IgD-negative memory B cell (primary cell): Measurements from ENCODE around the gene CPNE5. TPM values are rescaled to one million over a fixed set of nuclear protein-coding genes. Genes with fewer than 3 reads are reported as not detected.

Experiments
- H3K27ac Mint-ChIP-seq, 3 donors: one replicate each; pipeline ENCODE4 v1.8.0; 2020 to 2022; ENCODE audit warnings: mild to moderate bottlenecking in 3 of 3, mixed read lengths in 3 of 3, moderate library complexity in 1 of 3
- H3K27me3 Mint-ChIP-seq: one replicate; pipeline ENCODE4 v1.8.0; 2021; ENCODE audit warnings: mixed read lengths
- H3K36me3 Mint-ChIP-seq: one replicate; pipeline ENCODE4 v1.8.0; 2020; ENCODE audit warnings: mild to moderate bottlenecking, mixed read lengths
- H3K4me1 Mint-ChIP-seq, 3 donors: one replicate each; pipeline ENCODE4 v1.8.0; 2020 to 2022; ENCODE audit warnings: mixed read lengths in 3 of 3, mild to moderate bottlenecking in 1 of 3
- H3K4me3 Mint-ChIP-seq, 4 donors: one replicate each; pipeline ENCODE4 v1.8.0; 2020 to 2022; ENCODE audit warnings: mild to moderate bottlenecking in 4 of 4, mixed read lengths in 4 of 4, moderate library complexity in 3 of 4
- H3K9me3 Mint-ChIP-seq, 3 donors: one replicate each; pipeline ENCODE4 v1.8.0; 2020 to 2021; ENCODE audit warnings: mixed read lengths in 3 of 3, mild to moderate bottlenecking in 1 of 3
- polyA plus RNA-seq: library from polyadenylated mRNA; unstranded; fragments of 300-500 nt; fragmentation: Illumina TruSeq; gene quantifications from one replicate; pipeline ENCODE4 v1.2.3, GENCODE V29; 2021

CPNE5 gene
- polyA plus RNA-seq, 1 donor from 2014 or later: 280 TPM

DNA sequence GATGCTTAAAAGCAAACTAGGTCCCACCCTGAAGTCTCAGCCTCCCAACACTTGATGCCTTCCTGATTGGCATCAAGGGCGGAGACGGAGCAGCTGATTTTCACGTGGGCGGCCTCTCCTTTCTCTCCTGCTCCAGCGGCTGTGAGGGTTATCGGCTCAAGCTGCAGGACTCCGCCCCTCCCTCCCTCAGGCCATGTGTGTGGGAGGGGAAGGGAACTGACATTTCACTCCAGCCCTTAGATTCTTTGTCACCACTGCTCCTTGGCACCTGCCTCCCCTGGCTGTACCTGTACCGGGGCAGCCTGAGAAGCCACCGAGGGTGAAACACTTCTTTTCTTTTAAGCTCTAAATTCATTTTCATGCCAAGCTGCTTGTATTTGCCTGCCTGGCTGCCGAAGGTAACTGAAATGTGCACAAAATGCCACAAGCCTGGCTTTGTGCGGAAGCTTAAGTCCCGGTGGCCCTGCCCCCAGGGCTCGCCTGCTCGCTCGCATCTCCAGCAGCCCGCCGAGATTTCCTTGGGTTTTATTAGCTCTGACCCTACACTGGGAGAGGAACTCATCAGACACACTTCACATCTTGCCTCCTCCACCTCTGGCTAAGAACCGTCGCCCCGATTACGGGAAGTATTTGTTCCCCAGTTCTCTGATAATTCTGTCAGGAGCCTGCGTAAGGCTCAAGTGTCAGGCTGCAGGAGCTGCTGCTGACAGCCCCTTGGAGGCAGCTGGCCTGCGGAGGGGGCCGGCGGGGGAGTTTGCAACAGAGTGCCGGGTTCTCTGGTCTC is 9.6 kb upstream of the CPNE5 start:
- peaks cover 7% of the 10 kb centered on the region for H3K36me3 Mint-ChIP-seq
- peaks cover 0 to 13% (median 9%) of the 10 kb centered on the region in 3 donors for H3K9me3 Mint-ChIP-seq
- H3K27ac Mint-ChIP-seq: no peak overlapping the region
- peaks cover 8% of the 10 kb centered on the region for H3K27me3 Mint-ChIP-seq
- no peak overlapping the region for H3K4me3 Mint-ChIP-seq
- H3K4me1 Mint-ChIP-seq: no peaks in the 10 kb centered on the region

DNA sequence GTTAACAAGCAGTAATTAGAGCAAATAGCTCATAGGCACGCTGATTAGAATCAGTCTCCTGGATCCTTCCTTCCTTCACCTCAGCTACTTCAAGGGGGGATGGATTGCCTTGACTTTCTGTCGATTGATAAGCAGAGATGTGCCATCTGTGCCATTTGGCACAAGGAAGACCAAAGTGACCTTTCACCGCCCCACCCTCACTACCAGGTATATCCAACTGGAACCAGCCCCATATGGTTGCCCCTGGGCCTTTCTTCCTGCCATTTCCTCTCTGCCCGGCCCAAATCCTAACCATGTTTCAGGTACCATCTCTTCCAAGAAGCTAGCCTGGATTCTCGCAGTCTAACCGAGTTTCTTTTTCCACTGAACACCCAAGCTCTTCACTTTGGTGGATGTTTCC is 8.7 kb upstream of the CPNE5 start:
- H3K9me3 Mint-ChIP-seq: peaks cover 0 to 13% (median 9%) of the 10 kb centered on the region in 3 donors
- peaks cover 4% of the 10 kb centered on the region for H3K36me3 Mint-ChIP-seq
- no peak overlapping the region for H3K27ac Mint-ChIP-seq
- peaks cover 8% of the 10 kb centered on the region for H3K27me3 Mint-ChIP-seq
- no peak overlapping the region for H3K4me3 Mint-ChIP-seq
- H3K4me1 Mint-ChIP-seq: no peaks in the 10 kb centered on the region

DNA sequence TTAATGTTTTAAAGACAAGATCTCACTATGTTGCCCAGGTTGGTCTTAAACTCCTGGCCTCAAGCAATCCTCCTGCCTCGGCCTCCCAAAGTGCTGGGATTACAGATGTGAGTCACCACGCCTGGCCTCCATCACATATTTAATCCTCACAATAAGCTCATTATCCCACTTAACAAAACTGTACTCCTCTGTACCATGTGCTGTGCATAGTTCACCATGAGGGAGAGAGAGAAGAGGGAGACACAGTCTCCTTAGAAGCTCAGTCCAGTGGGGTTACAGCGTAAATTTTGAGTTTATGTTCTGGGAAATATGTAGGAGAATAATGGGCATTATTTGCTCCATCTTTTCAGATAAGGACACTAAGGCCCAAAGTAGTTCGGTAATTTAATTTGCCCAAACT is 7.9 kb upstream of the CPNE5 start:
- no peak overlapping the region for H3K4me3 Mint-ChIP-seq
- H3K27me3 Mint-ChIP-seq: peaks cover 8% of the 10 kb centered on the region
- peaks cover 0 to 13% (median 9%) of the 10 kb centered on the region in 3 donors for H3K9me3 Mint-ChIP-seq
- no peak overlapping the region for H3K27ac Mint-ChIP-seq
- H3K36me3 Mint-ChIP-seq: peaks cover 4% of the 10 kb centered on the region
- no peaks in the 10 kb centered on the region for H3K4me1 Mint-ChIP-seq

DNA sequence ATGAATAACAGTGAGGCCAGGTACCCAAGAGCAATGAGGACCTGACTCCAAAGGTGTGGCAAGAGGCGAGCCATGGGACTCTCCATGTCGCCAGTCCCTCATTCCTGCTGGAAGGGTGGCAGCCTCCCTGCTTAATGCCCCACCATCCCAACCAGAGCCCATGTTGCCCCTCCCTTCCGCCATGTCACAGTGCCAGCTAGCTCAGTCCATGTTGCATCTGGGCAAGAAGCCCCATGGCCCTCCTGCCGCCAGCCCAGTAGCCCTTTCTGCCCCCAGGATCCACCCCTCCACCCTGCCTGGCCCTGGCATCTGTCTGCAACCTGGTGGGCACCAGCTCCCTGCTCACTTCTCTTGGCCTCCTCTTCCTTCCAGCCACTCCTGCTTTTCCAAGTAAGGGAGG is 6.0 kb upstream of the CPNE5 start:
- Mint-ChIP-seq H3K4me3 (no peak overlapping the region), H3K4me1 (peaks cover 0 to 4% (median 4%) of the 10 kb centered on the region in 3 donors), H3K27me3 (peaks cover 12% of the 10 kb centered on the region), H3K36me3 (peaks cover 3% of the 10 kb centered on the region), H3K27ac (no peak overlapping the region), H3K9me3 (peaks cover 0 to 4% (median 2%) of the 10 kb centered on the region in 3 donors)

DNA sequence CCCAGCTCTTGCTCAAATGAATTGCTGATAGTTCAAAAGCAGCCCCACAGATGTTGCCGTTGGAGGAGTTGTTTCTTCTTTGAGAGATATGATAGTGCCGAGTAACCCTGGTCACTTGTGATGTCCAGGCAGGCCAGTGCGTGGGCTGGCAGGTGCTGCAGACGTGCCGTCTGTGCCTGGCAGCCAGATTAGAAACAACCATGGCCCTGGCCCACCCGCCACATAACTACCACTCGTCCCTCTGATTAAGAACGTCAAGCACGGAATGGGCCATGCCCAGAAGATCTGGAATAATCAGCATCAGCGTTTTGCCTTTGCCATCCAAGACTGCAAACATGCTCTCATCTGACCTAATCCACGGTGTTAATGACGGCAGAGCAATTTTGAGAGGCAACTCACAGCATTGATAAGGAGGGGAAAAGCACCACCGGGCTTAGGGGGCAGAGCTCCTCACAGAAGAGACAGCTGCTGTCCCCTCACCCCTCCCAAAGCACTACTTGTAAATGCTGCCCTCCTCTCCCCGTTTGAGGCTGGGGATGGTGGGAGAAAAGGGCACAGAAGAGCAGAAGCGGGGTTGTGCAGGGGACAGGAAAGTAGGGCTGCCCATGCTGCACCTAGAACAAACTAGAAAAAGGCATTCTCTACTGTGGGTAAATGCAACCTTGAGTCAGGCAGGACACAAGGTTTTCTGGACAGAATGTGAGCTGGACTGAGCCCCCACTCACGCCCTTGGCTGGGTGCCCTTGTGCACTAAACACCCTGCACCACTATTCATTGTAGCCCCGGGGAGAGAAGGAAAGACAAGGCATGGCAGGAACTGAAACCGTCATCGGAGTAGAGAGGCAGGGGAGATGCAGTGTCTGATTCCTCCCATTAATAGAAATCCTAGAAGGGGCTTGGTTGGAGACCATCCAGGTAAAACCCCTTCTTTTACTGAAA is 5.3 kb upstream of the CPNE5 start:
- Mint-ChIP-seq H3K36me3 (peaks cover 1% of the 10 kb centered on the region), H3K27me3 (peaks cover 14% of the 10 kb centered on the region), H3K27ac (no peak overlapping the region), H3K4me3 (no peak overlapping the region), H3K4me1 (peaks cover 0 to 4% (median 4%) of the 10 kb centered on the region in 3 donors), H3K9me3 (peaks cover 0 to 2% (median 0%) of the 10 kb centered on the region in 3 donors)

DNA sequence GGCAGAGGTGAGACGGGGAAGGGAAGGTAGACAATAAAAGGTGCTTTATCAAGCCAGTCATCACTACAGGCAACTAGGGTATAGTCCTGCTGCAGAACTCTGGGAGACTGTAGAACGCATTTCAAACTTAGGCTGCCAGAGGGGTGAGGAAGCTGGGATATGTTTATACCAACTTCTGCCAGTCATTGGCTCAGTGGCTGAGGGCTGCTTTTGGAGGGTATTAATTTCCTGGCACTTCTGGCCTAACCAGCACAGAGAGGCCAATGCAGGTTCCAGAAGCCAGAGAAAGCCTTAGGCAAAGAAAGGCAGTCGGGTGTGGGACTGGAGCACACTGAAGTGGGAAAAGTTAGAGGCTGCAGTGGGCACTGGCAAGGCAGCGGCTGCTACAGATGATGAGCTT is 3.9 kb upstream of the CPNE5 start:
- peaks cover 0 to 2% (median 0%) of the 10 kb centered on the region in 3 donors for H3K9me3 Mint-ChIP-seq
- peaks cover 0 to 4% (median 4%) of the 10 kb centered on the region in 3 donors for H3K4me1 Mint-ChIP-seq
- H3K4me3 Mint-ChIP-seq: peak overlapping the region in 1 of 4 donors; percentile 39
- H3K27me3 Mint-ChIP-seq: peaks cover 22% of the 10 kb centered on the region
- H3K36me3 Mint-ChIP-seq: no peaks in the 10 kb centered on the region
- H3K27ac Mint-ChIP-seq: peak overlapping the region in 1 of 3 donors; percentile 59

DNA sequence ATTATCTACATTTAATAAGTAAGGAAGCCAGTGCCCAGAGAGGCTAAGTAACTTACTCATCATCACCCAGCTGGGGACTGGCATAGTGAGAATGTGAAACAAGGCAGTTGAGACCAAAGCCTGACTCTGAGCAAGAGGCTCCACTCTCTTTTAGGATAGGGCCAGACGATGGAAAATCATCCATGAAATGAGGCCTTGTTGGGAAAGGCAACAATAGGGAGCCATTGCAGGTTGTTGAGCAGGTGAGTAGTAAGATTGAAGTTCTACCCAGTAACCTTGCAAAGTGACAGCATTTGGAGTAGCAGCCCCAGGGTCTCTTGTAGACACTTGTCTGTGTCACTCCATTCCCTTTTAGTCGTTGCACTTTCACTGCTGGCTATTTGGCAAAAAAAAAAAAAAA is 2.5 kb upstream of the CPNE5 start:
- no peaks in the 10 kb centered on the region for H3K36me3 Mint-ChIP-seq
- H3K27ac Mint-ChIP-seq: no peak overlapping the region
- no peaks in the 10 kb centered on the region for H3K9me3 Mint-ChIP-seq
- peaks cover 34% of the 10 kb centered on the region for H3K27me3 Mint-ChIP-seq
- peaks cover 0 to 4% (median 4%) of the 10 kb centered on the region in 3 donors for H3K4me1 Mint-ChIP-seq
- H3K4me3 Mint-ChIP-seq: no peak overlapping the region

DNA sequence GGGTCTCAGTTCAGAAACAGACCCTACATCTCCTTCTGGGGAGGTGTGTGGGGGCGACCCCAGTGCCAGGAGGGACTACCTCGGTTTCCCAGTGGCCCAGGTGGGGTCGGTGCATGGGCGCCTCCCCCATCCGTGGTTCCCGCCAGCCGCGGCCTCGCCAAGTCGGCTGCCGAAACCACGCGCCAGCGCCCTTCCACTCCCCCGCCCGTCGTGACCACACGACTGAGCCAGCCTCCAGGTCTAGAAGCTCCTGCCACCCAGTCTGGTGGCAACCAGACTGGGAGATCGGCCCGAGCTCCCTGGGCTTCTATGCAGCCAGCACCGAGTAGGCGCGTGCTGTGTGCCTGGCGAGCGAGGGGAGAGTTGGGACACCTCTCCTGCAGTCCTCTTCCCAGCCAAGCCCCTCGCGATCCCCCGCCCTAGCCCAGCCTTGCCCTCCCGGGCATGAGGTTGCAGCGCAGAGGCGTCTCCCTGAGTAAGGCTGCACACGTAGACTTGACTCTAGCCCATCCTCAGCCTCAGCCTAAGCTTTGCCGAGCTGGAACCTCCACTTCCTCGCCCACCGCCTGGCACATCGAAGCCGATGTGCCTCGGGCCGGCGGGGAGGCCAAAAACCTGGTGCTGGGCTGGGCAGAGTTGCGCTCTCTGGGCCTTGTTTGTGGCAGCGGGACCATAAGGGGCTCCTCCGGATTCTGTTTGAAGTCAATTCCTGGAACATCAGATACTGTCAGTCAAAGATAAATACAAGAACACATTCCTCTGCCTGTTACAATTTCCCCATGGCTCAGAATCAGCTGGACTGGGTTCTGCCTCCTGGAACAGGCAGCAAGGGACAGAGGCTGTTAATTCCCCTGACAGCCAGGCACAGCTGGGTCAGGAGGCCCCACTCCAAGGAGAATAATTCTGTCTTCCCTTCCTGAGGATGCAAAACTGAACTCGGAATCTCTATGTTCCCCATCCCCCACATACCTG is 1.5 kb upstream of the CPNE5 start:
- H3K4me3 Mint-ChIP-seq: peak overlapping the region; percentile 67 to 86 (median 82)
- peaks cover 34% of the 10 kb centered on the region for H3K27me3 Mint-ChIP-seq
- peaks cover 0 to 4% (median 4%) of the 10 kb centered on the region in 3 donors for H3K4me1 Mint-ChIP-seq
- H3K9me3 Mint-ChIP-seq: no peaks in the 10 kb centered on the region
- peak overlapping the region in 2 of 3 donors; percentile 40 to 86 for H3K27ac Mint-ChIP-seq
- H3K36me3 Mint-ChIP-seq: no peaks in the 10 kb centered on the region

DNA sequence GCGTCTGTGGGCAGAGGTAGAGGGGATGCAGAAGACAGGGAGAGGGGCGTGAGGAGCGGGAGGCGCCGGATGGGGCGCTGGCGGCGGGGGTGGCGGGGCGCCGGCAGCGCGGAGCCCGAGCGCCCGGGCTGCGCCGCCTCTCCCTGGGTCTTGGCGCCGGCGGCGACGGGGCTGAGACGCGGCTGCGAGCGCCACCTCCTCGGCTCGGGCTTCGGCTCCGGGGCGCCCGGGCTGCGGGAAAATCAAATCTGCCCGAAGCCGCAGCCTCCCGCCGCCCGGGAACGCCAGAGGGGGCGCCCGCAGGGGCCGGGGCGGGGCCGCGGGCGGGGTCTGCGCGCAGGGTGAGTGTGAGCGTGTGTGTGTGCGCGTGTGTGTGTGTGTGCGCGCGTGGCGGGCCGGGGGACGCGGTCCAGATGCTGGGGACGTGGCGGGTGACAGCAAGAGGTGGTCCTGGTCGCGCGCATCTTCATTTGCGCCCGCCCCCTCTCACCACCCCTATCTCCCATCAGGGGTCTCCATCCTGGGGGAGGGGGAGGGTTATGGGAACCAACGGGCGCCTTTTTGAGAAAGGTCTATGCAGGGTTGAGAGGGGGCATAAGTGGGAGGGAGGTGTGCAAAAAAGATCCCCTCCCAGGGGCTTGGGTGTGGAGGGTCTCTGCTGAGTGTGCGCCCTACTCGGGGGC is 646 bp upstream of the CPNE5 start:
- no peak overlapping the region for H3K27ac Mint-ChIP-seq
- H3K27me3 Mint-ChIP-seq: peaks cover 34% of the 10 kb centered on the region
- peaks cover 0 to 6% (median 4%) of the 10 kb centered on the region in 3 donors for H3K4me1 Mint-ChIP-seq
- H3K9me3 Mint-ChIP-seq: no peaks in the 10 kb centered on the region
- H3K4me3 Mint-ChIP-seq: peak overlapping the region in 3 of 4 donors; percentile 9 to 81 (median 60)
- H3K36me3 Mint-ChIP-seq: no peaks in the 10 kb centered on the region

DNA sequence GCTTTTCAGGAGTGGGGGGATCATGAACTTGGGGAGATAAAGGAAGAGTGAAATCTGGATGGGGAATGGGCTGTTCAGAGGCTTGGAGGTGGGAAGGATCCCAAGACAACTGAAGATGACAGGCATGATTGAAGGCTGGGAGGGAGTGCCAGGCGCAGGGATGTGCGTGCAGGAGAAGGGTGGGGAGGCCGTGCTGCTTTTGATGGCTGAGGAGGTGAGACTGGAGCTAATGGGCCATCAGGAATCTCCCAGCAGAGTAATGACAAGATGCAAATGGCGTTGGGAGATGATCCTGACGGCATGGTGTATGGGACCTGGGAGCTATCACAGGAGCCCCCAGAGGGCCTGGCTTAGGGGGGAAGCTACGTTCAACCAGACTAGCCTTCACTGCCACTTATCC is 1.6 kb downstream of the CPNE5 start:
- H3K9me3 Mint-ChIP-seq: no peaks in the 10 kb centered on the region
- H3K4me1 Mint-ChIP-seq: peaks cover 0 to 6% (median 5%) of the 10 kb centered on the region in 3 donors
- H3K27ac Mint-ChIP-seq: peak overlapping the region; percentile 11 to 71 (median 29)
- H3K36me3 Mint-ChIP-seq: no peaks in the 10 kb centered on the region
- H3K27me3 Mint-ChIP-seq: peaks cover 32% of the 10 kb centered on the region
- peak overlapping the region in 1 of 4 donors; percentile 60 for H3K4me3 Mint-ChIP-seq

DNA sequence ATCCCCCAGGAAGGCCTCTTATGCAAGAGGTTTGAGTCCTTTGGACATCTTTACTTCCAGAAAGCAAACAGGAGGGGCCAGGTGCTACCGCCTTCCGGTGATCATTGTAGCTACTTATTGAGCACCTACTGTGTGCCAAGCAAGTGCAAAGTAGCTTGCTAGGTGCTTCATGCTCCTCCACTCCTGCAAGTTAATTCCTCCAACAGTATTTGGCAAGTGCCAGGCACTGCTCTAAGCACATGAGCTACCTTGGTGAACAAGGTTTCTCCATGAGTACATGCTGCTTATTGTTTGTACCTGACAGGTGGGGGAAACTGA is 2.3 kb downstream of the CPNE5 start:
- Mint-ChIP-seq H3K27me3 (peaks cover 32% of the 10 kb centered on the region), H3K4me3 (no peak overlapping the region), H3K4me1 (peaks cover 0 to 6% (median 5%) of the 10 kb centered on the region in 3 donors), H3K9me3 (peaks cover 0 to 2% (median 0%) of the 10 kb centered on the region in 3 donors), H3K36me3 (no peaks in the 10 kb centered on the region), H3K27ac (no peak overlapping the region)

DNA sequence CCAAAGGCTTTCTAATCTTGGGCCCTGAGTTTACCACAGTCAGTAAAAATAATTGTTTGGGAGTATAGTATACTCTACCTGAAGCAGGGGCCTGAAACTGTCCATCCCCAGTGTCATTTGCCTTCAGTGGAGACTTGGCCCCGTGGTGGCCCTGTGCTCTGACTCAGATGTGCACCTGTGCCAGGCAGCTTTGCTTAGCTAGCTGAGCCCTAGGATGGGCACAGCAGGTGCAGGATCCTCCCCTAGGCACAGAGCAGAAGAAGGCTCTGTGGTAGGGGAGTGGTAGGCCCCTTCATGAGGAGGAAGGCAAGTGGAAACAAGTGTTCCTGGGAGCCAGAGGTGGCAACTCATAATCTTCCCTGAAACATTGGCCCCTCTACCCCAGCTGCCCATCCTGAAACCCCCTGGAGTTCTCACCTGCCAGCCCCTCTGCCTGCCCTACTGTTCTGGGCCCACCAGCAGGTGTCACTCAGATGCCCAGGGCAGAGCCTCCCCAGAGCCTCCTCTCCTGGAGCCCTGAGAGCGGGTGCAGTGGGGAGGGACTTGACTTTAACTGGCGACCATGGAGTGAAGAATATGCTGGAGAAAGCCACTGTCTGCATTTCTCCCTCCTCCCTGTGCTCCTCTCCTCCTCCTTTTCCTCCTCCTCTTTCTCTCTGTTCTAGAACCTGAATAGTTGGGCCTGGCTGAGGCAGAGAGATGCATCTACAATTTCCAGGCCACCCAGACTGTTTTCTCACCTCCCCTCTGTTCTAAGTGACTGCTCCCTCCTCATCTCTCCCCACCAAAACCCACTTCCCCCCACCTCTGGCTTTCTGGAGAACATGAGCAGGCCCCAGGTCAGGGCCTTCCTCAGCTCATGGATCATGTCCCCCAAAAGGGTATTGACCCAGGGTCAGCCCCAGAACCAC is 2.9 kb downstream of the CPNE5 start:
- H3K27ac Mint-ChIP-seq: no peak overlapping the region
- peaks cover 32% of the 10 kb centered on the region for H3K27me3 Mint-ChIP-seq
- H3K4me3 Mint-ChIP-seq: no peak overlapping the region
- H3K36me3 Mint-ChIP-seq: no peaks in the 10 kb centered on the region
- peaks cover 0 to 6% (median 5%) of the 10 kb centered on the region in 3 donors for H3K4me1 Mint-ChIP-seq
- peaks cover 0 to 2% (median 0%) of the 10 kb centered on the region in 3 donors for H3K9me3 Mint-ChIP-seq
